ENCODE data around the gene SOS2.
"Not testable (repeated sequence)": the region's sequence is repeated elsewhere in the genome, so short reads cannot be mapped to it uniquely, and the experiment has no call there.

Gene SOS2

GRCh38 chr14:50085570-50086320 is 145.6 kb downstream of the SOS2 start:
- DNase-seq (ENCODE audit: low spot score): no peak

- DNase-seq (ENCODE audit: low spot score): no peak
Measured at GRCh38 chr14:50084666-50085065, 146.7 kb downstream of the SOS2 start.

GRCh38 chr14:50083467-50084337 is 147.7 kb downstream of the SOS2 start:
- DNase-seq (ENCODE audit: low spot score): no peak

GRCh38 chr14:50082784-50083466 is 148.5 kb downstream of the SOS2 start:
- DNase-seq (ENCODE audit: low spot score): no peak

- no peak for DNase-seq (ENCODE audit: low spot score)
Measured at GRCh38 chr14:50082308-50082742, 149.1 kb downstream of the SOS2 start.

- DNase-seq (ENCODE audit: low spot score): not testable (repeated sequence)
Measured at GRCh38 chr14:50079103-50079502, 152.3 kb downstream of the SOS2 start.

GRCh38 chr14:50073663-50074062 is 157.7 kb downstream of the SOS2 start:
- not testable (repeated sequence) for DNase-seq (ENCODE audit: low spot score)

- no peak for DNase-seq (ENCODE audit: low spot score)
Measured at GRCh38 chr14:50072395-50072794, 159.0 kb downstream of the SOS2 start.

GRCh38 chr14:50070840-50071548 is 160.4 kb downstream of the SOS2 start:
- no peak for DNase-seq (ENCODE audit: low spot score)

GRCh38 chr14:50070230-50070629 is 161.1 kb downstream of the SOS2 start:
- no peak for DNase-seq (ENCODE audit: low spot score)

GRCh38 chr14:50069325-50069724 is 162.1 kb downstream of the SOS2 start:
- no peak for DNase-seq (ENCODE audit: low spot score)

GRCh38 chr14:50068496-50068895 is 162.9 kb downstream of the SOS2 start:
- no peak for DNase-seq (ENCODE audit: low spot score)

- no peak for DNase-seq (ENCODE audit: low spot score)
Measured at GRCh38 chr14:50067723-50068495, 163.5 kb downstream of the SOS2 start.
